Measurements from ENCODE around the gene ZNF653.
"Not testable (repeated sequence)": the region's sequence is repeated elsewhere in the genome, so short reads cannot be mapped to it uniquely, and the experiment has no call there.

Gene ZNF653

DNA sequence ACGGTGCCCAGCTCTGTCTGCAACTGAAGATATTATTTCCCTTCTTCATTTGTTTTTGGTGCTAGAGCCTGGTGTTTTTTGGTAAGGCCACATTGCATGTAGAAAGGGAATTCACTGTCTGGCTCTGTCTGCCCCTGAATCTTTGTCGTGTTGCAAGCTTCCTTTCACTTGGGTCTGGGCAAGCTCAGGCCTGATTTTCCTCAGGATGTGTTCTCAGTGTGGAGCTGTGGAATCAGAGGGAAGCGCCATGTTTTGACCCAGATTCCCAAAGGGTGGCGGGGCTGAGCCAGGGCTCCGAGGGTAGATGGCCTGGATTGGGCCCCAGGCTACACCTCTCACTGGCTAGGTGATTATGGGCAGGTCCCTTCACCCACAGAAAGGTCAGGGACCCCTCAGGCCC lies 61.6 kb downstream of the ZNF653 start:
- H3K27me3 Mint-ChIP-seq (ENCODE audit: low read depth), result no peaks in the 10 kb centered on the region
- H3K9me3 Mint-ChIP-seq, result no peaks in the 10 kb centered on the region
- no peak overlapping the region for H3K4me3 Mint-ChIP-seq
- no peak for TF ChIP-seq CTCF (IDR thresholded peaks at IDR 0.05; ENCODE audit: unreplicated experiment in 3 of 3)
- no peaks in the 10 kb centered on the region for H3K4me1 Mint-ChIP-seq
- H3K36me3 Mint-ChIP-seq (ENCODE audit: low read depth), result peaks cover 33% of the 10 kb centered on the region
- H3K27ac Mint-ChIP-seq, result no peak overlapping the region

DNA sequence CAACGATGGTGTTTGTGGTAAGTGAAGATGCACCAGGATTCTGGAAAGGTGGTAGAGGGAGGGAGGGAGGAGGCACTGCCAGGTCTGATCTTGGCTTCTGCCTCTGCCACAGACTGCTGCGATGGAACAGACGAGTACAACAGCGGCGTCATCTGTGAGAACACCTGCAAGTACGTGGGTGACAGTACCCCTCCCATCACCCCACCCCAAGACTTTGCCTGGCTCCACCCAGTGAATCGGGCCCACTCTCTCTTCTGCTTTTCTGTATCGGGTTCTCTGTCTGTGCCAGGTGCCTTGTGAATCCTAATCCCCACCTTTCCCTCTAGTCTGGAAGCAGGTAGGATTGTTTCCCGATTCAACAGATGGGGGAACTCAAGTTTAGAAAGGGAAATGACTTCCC lies 67.7 kb downstream of the ZNF653 start:
- TF ChIP-seq CTCF (IDR thresholded peaks at IDR 0.05; ENCODE audit: unreplicated experiment in 3 of 3), result no peak
- H3K36me3 Mint-ChIP-seq (ENCODE audit: low read depth), result peaks cover 44% of the 10 kb centered on the region
- peaks cover 12% of the 10 kb centered on the region for H3K4me1 Mint-ChIP-seq
- peak overlapping the region; percentile 76 to 100 (median 86) for H3K4me3 Mint-ChIP-seq
- H3K27me3 Mint-ChIP-seq (ENCODE audit: low read depth), result no peaks in the 10 kb centered on the region
- no peaks in the 10 kb centered on the region for H3K9me3 Mint-ChIP-seq
- H3K27ac Mint-ChIP-seq, result no peak overlapping the region

GRCh38 chr19:11435833-11436313 lies 69.8 kb downstream of the ZNF653 start:
- Mint-ChIP-seq H3K9me3 (no peaks in the 10 kb centered on the region), H3K36me3 (ENCODE audit: low read depth) (peaks cover 32% of the 10 kb centered on the region), H3K27ac (peak overlapping the region; percentile 89 to 98 (median 97)), H3K27me3 (ENCODE audit: low read depth) (no peaks in the 10 kb centered on the region), H3K4me3 (peak overlapping the region; percentile 99 to 100 (median 100)), H3K4me1 (peaks cover 12% of the 10 kb centered on the region)
- TF ChIP-seq CTCF (IDR thresholded peaks at IDR 0.05; ENCODE audit: unreplicated experiment in 3 of 3), result no peak

GRCh38 chr19:11435057-11435832 lies 70.4 kb downstream of the ZNF653 start, which contains the start of the genes ODAD3 and PRKCSH:
ODAD3 (minus strand) TSS chr19:11435121; CDS start chr19:11435016, 105 bp downstream.
PRKCSH (plus strand) TSS chr19:11435635; CDS start chr19:11436118, 483 bp downstream.
- Mint-ChIP-seq H3K4me1 (peaks cover 12% of the 10 kb centered on the region), H3K27ac (peak within 1 kb of the TSS; percentile 89 to 98 (median 97)), H3K27me3 (ENCODE audit: low read depth) (no peaks in the 10 kb centered on the region), H3K9me3 (no peaks in the 10 kb centered on the region), H3K36me3 (ENCODE audit: low read depth) (peaks cover 26% of the 10 kb centered on the region), H3K4me3 (peak within 1 kb of the TSS; percentile 99 to 100 (median 100))
- TF ChIP-seq CTCF (IDR thresholded peaks at IDR 0.05; ENCODE audit: unreplicated experiment in 3 of 3), result peak; percentile 90 to 95 (median 94)

- Mint-ChIP-seq H3K4me3 (peak overlapping the region; percentile 99 to 100 (median 100)), H3K9me3 (no peaks in the 10 kb centered on the region), H3K4me1 (peaks cover 12% of the 10 kb centered on the region), H3K27ac (peak overlapping the region; percentile 89 to 98 (median 97)), H3K36me3 (ENCODE audit: low read depth) (peaks cover 26% of the 10 kb centered on the region), H3K27me3 (ENCODE audit: low read depth) (no peaks in the 10 kb centered on the region)
- TF ChIP-seq CTCF (IDR thresholded peaks at IDR 0.05; ENCODE audit: unreplicated experiment in 3 of 3), result no peak
These were observed 71.0 kb downstream of the ZNF653 start for GRCh38 chr19:11434703-11435056.

DNA sequence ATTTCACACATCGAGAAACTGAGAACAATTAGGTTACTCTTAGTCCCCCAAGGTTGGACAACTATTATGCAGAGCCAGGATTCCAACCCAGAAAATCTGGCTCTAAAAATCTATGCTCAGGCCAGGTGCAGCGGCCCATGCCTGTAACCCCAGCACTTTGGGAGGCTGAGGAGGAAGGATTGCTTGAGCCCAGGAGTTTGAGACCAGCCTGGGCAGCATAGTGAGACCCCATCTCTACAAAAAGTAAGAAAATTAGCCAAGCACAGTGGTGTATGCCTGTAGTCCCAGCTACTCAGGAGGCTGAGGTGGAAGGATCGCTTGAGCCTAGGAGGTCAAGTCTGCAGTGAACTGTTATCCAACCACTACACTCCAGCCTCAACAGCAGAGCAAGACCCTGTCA lies 72.1 kb downstream of the ZNF653 start:
- peak overlapping the region in 1 of 3 experiments; percentile 14 for H3K4me3 Mint-ChIP-seq
- not testable (repeated sequence) for H3K27ac Mint-ChIP-seq; H3K27me3 Mint-ChIP-seq (ENCODE audit: low read depth); H3K9me3 Mint-ChIP-seq
- peaks cover 12% of the 10 kb centered on the region for H3K4me1 Mint-ChIP-seq
- peaks cover 22% of the 10 kb centered on the region for H3K36me3 Mint-ChIP-seq (ENCODE audit: low read depth)

All from nephron (organoid).